HL-60 (cell line): Measurements from ENCODE around the gene SARM1.

Source experiments
- DNase-seq, 2 experiments: peaks; one replicate each; pipeline ENCODE4 v3.0.0-alpha.2; 2010 to 2020; ENCODE audit warnings: low read depth in 1 of 2, low spot score in 1 of 2
- H3K27ac ChIP-seq: fragments of 250-450 bp; sonication (Bioruptor Pico); replicated peaks from 2 replicates; pipeline ENCODE4 v1.5.1; 2020; ENCODE audit warnings: mild to moderate bottlenecking, moderate library complexity
- H3K27me3 ChIP-seq: fragments of 250-450 bp; sonication (Bioruptor Pico); 2 replicates; pipeline ENCODE4 v1.5.1; 2021; ENCODE audit warnings: mild to moderate bottlenecking, moderate library complexity; ENCODE audit not compliant: insufficient read depth, poor library complexity, severe bottlenecking
- H3K4me3 ChIP-seq: replicated peaks from 2 replicates; pipeline ENCODE4 v1.5.1; 2011; ENCODE audit warnings: mild to moderate bottlenecking, control low read depth, low read length; ENCODE audit not compliant: insufficient read depth
- CTCF ChIP-seq: IDR thresholded peaks from one replicate; pipeline ENCODE4 v1.5.1; 2011; ENCODE audit warnings: low read length, control low read depth, inconsistent platforms; ENCODE audit not compliant: insufficient read depth
- GABPA ChIP-seq: IDR thresholded peaks from 2 replicates; pipeline ENCODE4 v1.6.1; 2012; ENCODE audit warnings: low read depth
- POLR2AphosphoS5 ChIP-seq: IDR thresholded peaks from 2 replicates; pipeline ENCODE4 v1.6.1; 2012; ENCODE audit warnings: low read depth
- REST ChIP-seq: IDR thresholded peaks from 2 replicates; pipeline ENCODE4 v1.6.1; 2012; ENCODE audit warnings: low read depth; ENCODE audit not compliant: insufficient replicate concordance
- SPI1 ChIP-seq: IDR thresholded peaks from 2 replicates; pipeline ENCODE4 v1.6.1; 2012; ENCODE audit warnings: low read depth, mild to moderate bottlenecking, borderline replicate concordance

The SARM1 gene

GRCh38 chr17:28345419-28346198, 25.9 kb upstream of the SARM1 start:
- Histone ChIP-seq H3K4me3 (no peak overlapping the region), H3K27ac (no peak overlapping the region), H3K27me3 (no peaks in the 10 kb centered on the region)
- no peak for DNase-seq
- TF ChIP-seq SPI1, result peak; percentile 13; the same call in 1 of the 2 replicates
- no peak for TF ChIP-seq CTCF
- no peak for TF ChIP-seq REST
- no peak for TF ChIP-seq GABPA
- no peak for TF ChIP-seq POLR2AphosphoS5

- TF ChIP-seq GABPA (no peak), CTCF (no peak), SPI1 (no peak), REST (no peak), POLR2AphosphoS5 (no peak)
- no peaks in the 10 kb centered on the region for H3K27me3 ChIP-seq
- H3K4me3 ChIP-seq, result no peak overlapping the region
- no peak for DNase-seq
- no peak overlapping the region for H3K27ac ChIP-seq
Observed at GRCh38 chr17:28346199-28346580, 25.3 kb upstream of the SARM1 start.

- DNase-seq, result no peak
- Histone ChIP-seq H3K27ac (no peak overlapping the region), H3K27me3 (no peaks in the 10 kb centered on the region), H3K4me3 (no peak overlapping the region)
- no peak for TF ChIP-seq REST
- TF ChIP-seq GABPA, result no peak
- TF ChIP-seq SPI1, result no peak
- TF ChIP-seq POLR2AphosphoS5, result no peak
- TF ChIP-seq CTCF, result no peak
Observed at GRCh38 chr17:28346746-28347246, 24.7 kb upstream of the SARM1 start.
